ENCODE data around the gene HSDL2.
"Not testable (repeated sequence)": the region's sequence is repeated elsewhere in the genome, so short reads cannot be mapped to it uniquely, and the experiment has no call there.

Gene HSDL2

GRCh38 chr9:112401175-112401815, 21.4 kb downstream of the HSDL2 start:
- no peak for DNase-seq

- DNase-seq = no peak
These were observed 23.8 kb downstream of the HSDL2 start for GRCh38 chr9:112403614-112404201.

- DNase-seq = no peak
These were observed 24.6 kb downstream of the HSDL2 start for GRCh38 chr9:112404508-112404932.

GRCh38 chr9:112408275-112408674, 28.4 kb downstream of the HSDL2 start:
- no peak for DNase-seq

- DNase-seq = no peak
These were observed 28.9 kb downstream of the HSDL2 start for GRCh38 chr9:112408819-112409218.

GRCh38 chr9:112409758-112410157, 29.9 kb downstream of the HSDL2 start:
- no peak for DNase-seq

GRCh38 chr9:112411626-112412027, 31.7 kb downstream of the HSDL2 start:
- DNase-seq = no peak

GRCh38 chr9:112413728-112414127, 33.8 kb downstream of the HSDL2 start:
- not testable (repeated sequence) for DNase-seq

GRCh38 chr9:112420208-112420607, 40.3 kb downstream of the HSDL2 start:
- no peak for DNase-seq

GRCh38 chr9:112421771-112422222, 41.9 kb downstream of the HSDL2 start:
- no peak for DNase-seq

GRCh38 chr9:112422417-112423148, 42.7 kb downstream of the HSDL2 start:
- no peak for DNase-seq

- DNase-seq = no peak
These were observed 50.2 kb downstream of the HSDL2 start for GRCh38 chr9:112430006-112430522.

GRCh38 chr9:112433499-112434392, 53.8 kb downstream of the HSDL2 start:
- DNase-seq = no peak

GRCh38 chr9:112434487-112434886, 54.6 kb downstream of the HSDL2 start:
- DNase-seq = no peak

GRCh38 chr9:112437406-112437805, 57.5 kb downstream of the HSDL2 start:
- no peak for DNase-seq

- no peak for DNase-seq
These were observed 59.3 kb downstream of the HSDL2 start for GRCh38 chr9:112439171-112439570.

- no peak for DNase-seq
These were observed 59.9 kb downstream of the HSDL2 start for GRCh38 chr9:112439825-112440224.

GRCh38 chr9:112443200-112443599, 63.3 kb downstream of the HSDL2 start:
- DNase-seq = no peak

GRCh38 chr9:112443636-112444035, 63.7 kb downstream of the HSDL2 start:
- no peak for DNase-seq

- no peak for DNase-seq
These were observed 65.3 kb downstream of the HSDL2 start for GRCh38 chr9:112445196-112445595.

GRCh38 chr9:112446080-112446479, 66.2 kb downstream of the HSDL2 start:
- no peak for DNase-seq

GRCh38 chr9:112446526-112446925, 66.6 kb downstream of the HSDL2 start:
- DNase-seq = no peak

GRCh38 chr9:112447283-112447761, 67.4 kb downstream of the HSDL2 start:
- no peak for DNase-seq
